ENCODE measurements around the gene OBSCN.

DNA sequence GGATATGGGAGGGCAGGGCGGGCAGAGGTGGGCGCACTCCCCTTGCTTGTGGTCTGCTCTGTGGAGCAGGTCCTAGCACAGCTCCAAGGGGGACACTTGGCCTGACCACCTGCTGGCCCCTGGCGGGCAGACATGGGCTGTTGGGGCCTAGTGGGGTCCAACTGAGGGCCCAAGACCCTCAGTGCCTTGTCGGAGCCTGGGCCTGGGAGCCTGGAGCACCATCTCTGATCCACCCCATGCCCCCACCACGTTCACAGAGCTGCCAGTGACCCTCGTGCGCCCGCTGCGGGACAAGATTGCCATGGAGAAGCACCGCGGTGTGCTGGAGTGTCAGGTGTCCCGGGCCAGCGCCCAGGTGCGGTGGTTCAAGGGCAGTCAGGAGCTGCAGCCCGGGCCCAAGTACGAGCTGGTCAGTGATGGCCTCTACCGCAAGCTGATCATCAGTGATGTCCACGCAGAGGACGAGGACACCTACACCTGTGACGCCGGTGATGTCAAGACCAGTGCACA lies 70.6 kb downstream of the OBSCN start:
- TF ChIP-seq, protein P1, sequence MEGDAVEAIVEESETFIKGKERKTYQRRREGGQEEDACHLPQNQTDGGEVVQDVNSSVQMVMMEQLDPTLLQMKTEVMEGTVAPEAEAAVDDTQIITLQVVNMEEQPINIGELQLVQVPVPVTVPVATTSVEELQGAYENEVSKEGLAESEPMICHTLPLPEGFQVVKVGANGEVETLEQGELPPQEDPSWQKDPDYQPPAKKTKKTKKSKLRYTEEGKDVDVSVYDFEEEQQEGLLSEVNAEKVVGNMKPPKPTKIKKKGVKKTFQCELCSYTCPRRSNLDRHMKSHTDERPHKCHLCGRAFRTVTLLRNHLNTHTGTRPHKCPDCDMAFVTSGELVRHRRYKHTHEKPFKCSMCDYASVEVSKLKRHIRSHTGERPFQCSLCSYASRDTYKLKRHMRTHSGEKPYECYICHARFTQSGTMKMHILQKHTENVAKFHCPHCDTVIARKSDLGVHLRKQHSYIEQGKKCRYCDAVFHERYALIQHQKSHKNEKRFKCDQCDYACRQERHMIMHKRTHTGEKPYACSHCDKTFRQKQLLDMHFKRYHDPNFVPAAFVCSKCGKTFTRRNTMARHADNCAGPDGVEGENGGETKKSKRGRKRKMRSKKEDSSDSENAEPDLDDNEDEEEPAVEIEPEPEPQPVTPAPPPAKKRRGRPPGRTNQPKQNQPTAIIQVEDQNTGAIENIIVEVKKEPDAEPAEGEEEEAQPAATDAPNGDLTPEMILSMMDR (conservative IDR thresholded peaks at IDR 0.05) = no peak
- no peak for TF ChIP-seq ZFX (IDR thresholded peaks at IDR 0.05)

Data from C4-2B (cell line).